Mucosa of stomach (tissue), 1 donor: ENCODE measurements around the gene LRSAM1.

Source experiments
- H3K27me3 ChIP-seq: one replicate; pipeline ENCODE4 v1.7.0; 2013; ENCODE audit warnings: mild to moderate bottlenecking, low read length; ENCODE audit not compliant: control insufficient read depth, insufficient read depth
- H3K36me3 ChIP-seq: one replicate; pipeline ENCODE4 v1.7.0; 2013; ENCODE audit warnings: low read length; ENCODE audit not compliant: control insufficient read depth, insufficient read depth
- H3K4me1 ChIP-seq: one replicate; pipeline ENCODE4 v1.7.0; 2013; ENCODE audit warnings: mild to moderate bottlenecking, low read length; ENCODE audit not compliant: control insufficient read depth, insufficient read depth
- H3K4me3 ChIP-seq: one replicate; pipeline ENCODE4 v1.7.0; 2013; ENCODE audit warnings: low read length
- H3K9ac ChIP-seq: one replicate; pipeline ENCODE4 v1.7.0; 2013; ENCODE audit warnings: mild to moderate bottlenecking, low read length, moderate library complexity
- H3K9me3 ChIP-seq: one replicate; pipeline ENCODE4 v1.7.0; 2013; ENCODE audit warnings: mild to moderate bottlenecking, low read length, moderate library complexity; ENCODE audit not compliant: control insufficient read depth
- donor health status: Pancreatic carcinoma.

Gene LRSAM1

GRCh38 chr9:127430415-127430814 lies 20.9 kb upstream of the LRSAM1 start:
- Histone ChIP-seq H3K36me3 (peaks cover 6% of the 10 kb centered on the region), H3K27me3 (no peaks in the 10 kb centered on the region), H3K4me1 (peaks cover 5% of the 10 kb centered on the region), H3K4me3 (no peak overlapping the region), H3K9ac (no peak overlapping the region), H3K9me3 (no peaks in the 10 kb centered on the region)

- peaks cover 18% of the 10 kb centered on the region for H3K36me3 ChIP-seq
- H3K9ac ChIP-seq: no peak overlapping the region
- H3K4me3 ChIP-seq: no peak overlapping the region
Measured at GRCh38 chr9:127437497-127438264, 13.6 kb upstream of the LRSAM1 start.

GRCh38 chr9:127438394-127438793 lies 12.9 kb upstream of the LRSAM1 start:
- H3K36me3 ChIP-seq: peaks cover 18% of the 10 kb centered on the region

More at GRCh38 chr9:127437497-127438264, 13.6 kb upstream of the LRSAM1 start:
- no peaks in the 10 kb centered on the region for H3K9me3 ChIP-seq
- H3K27me3 ChIP-seq: no peaks in the 10 kb centered on the region
- no peaks in the 10 kb centered on the region for H3K4me1 ChIP-seq

GRCh38 chr9:127444283-127444920 lies 6.9 kb upstream of the LRSAM1 start:
- Histone ChIP-seq H3K4me3 (no peak overlapping the region), H3K9ac (no peak overlapping the region), H3K9me3 (no peaks in the 10 kb centered on the region), H3K4me1 (peaks cover 5% of the 10 kb centered on the region), H3K36me3 (peaks cover 40% of the 10 kb centered on the region), H3K27me3 (no peaks in the 10 kb centered on the region)

More at GRCh38 chr9:127438394-127438793, 12.9 kb upstream of the LRSAM1 start:
- Histone ChIP-seq H3K27me3 (no peaks in the 10 kb centered on the region), H3K9ac (no peak overlapping the region), H3K9me3 (no peaks in the 10 kb centered on the region), H3K4me3 (no peak overlapping the region), H3K4me1 (no peaks in the 10 kb centered on the region)

- no peaks in the 10 kb centered on the region for H3K27me3 ChIP-seq
- H3K4me1 ChIP-seq: peaks cover 12% of the 10 kb centered on the region
- H3K36me3 ChIP-seq: peaks cover 40% of the 10 kb centered on the region
- no peaks in the 10 kb centered on the region for H3K9me3 ChIP-seq
- H3K4me3 ChIP-seq: no peak overlapping the region
- no peak overlapping the region for H3K9ac ChIP-seq
Measured at GRCh38 chr9:127444921-127445850, 6.1 kb upstream of the LRSAM1 start.

DNA sequence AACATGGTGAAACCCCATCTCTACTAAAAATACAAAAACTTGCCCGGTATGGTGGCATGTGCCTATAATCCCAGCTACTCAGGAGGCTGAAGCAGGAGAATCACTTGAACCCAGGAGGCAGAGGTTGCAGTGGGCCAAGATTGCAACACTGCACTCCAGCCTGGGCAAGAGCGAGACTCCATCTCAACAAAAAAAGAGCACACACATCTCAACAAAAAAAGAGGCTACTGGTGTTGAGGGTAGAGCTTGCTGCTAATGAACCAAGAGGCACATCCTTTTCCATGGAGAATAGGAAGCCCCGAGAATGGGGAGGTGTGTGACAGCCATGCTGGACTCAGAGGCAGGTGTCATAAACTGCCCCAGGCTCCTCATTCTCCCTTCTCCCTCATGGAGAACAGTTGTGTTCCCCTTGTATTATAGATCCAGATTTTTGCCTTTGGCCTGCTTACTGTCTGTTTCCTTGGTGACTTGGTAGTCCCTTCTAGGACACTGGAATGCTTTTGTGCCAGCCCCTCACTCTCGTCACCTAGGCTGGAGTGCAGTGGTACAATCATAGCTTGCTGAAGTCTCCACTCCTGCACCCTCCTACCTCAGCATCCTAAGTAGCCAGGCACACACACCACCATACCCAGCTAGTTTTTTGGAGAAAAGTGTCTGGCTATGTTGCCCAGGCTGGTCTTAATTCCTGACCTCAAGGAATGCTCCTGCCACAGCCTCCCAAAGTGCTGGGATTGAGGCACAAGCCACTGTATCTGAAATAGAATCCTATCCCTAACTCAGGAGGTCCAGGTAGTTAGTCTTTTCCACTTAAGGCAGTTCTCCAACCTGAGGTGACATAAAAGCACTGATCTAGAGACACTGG lies 5.2 kb upstream of the LRSAM1 start:
- Histone ChIP-seq H3K4me3 (no peak overlapping the region), H3K36me3 (peaks cover 40% of the 10 kb centered on the region), H3K9me3 (no peaks in the 10 kb centered on the region), H3K27me3 (no peaks in the 10 kb centered on the region), H3K4me1 (peaks cover 15% of the 10 kb centered on the region), H3K9ac (no peak overlapping the region)

DNA sequence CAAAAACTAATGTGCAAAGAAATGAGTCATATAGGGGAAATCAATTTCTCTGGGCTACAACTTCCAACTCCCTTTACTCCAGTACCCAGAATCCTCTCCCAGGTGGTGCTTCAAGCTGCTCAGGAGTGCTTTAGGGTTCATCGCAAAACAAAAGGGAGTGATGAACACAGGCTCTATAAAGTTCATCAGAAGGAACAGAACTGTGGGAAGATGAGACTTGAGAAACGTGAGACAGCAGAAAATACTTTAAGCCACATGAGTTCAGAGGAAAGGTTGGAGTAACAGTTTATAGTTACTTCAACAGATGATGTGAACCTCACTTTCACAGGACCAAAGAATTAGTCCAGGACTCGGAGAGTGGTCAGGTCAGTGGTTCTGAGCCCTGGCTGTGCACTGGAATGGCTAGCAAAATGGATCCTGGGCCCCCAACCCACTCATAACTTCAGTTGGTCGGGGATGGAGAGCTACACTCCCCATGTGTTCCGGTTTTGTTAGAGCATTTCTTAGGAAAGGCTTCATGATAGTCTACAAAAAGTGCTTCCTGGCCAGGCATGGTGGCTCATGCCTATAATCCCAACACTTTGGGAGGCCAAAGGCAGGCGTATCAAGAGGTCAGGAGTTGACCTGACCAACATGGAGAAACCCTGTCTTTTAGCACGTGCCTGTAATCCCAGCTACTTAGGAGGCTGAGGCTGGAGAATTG lies 4.4 kb upstream of the LRSAM1 start:
- H3K9me3 ChIP-seq: no peaks in the 10 kb centered on the region
- peaks cover 40% of the 10 kb centered on the region for H3K36me3 ChIP-seq
- H3K27me3 ChIP-seq: no peaks in the 10 kb centered on the region
- H3K9ac ChIP-seq: no peak overlapping the region
- peaks cover 16% of the 10 kb centered on the region for H3K4me1 ChIP-seq
- H3K4me3 ChIP-seq: no peak overlapping the region

GRCh38 chr9:127447416-127448111 lies 3.7 kb upstream of the LRSAM1 start:
- H3K9me3 ChIP-seq: no peaks in the 10 kb centered on the region
- no peaks in the 10 kb centered on the region for H3K27me3 ChIP-seq
- no peak overlapping the region for H3K4me3 ChIP-seq
- H3K4me1 ChIP-seq: peaks cover 22% of the 10 kb centered on the region
- peaks cover 40% of the 10 kb centered on the region for H3K36me3 ChIP-seq
- H3K9ac ChIP-seq: no peak overlapping the region

DNA sequence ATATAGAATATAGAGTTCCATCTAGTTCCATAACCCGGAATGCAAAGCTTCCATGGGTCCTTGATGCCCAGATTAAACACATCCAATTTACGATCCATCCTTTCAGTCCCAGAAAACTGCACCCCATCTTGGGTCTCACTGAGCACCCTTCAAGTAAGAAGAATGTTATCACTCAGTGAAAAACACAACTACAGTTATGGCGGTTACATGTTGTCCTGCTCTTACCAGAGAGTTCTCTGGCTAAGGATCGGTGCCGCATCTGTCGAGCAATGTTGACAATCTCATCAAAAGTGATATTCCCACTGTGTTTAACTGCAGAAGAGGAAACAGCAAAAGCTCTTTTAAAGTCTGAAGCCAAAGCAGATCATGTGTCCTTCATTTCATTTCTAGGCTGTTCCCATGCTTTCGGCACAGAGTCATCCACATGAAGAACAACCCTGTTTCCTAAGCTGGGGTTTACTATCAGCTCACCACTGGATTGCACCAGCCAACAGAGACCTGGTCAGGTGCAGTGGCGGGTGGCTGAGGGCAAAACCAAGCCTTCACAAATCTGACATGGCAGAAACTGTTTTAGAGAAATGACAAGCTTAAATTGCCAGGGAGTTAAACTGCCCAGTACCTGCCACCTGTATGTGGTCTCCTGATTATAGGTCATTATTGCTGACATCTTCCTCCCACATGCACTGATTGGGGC lies 3.1 kb upstream of the LRSAM1 start:
- Histone ChIP-seq H3K9ac (no peak overlapping the region), H3K4me3 (no peak overlapping the region), H3K36me3 (peaks cover 40% of the 10 kb centered on the region), H3K27me3 (no peaks in the 10 kb centered on the region), H3K4me1 (peaks cover 27% of the 10 kb centered on the region), H3K9me3 (no peaks in the 10 kb centered on the region)

- Histone ChIP-seq H3K4me3 (peak overlapping the region; percentile 95), H3K4me1 (peaks cover 29% of the 10 kb centered on the region), H3K9me3 (no peaks in the 10 kb centered on the region), H3K27me3 (no peaks in the 10 kb centered on the region), H3K9ac (peak overlapping the region; percentile 96), H3K36me3 (peaks cover 34% of the 10 kb centered on the region)
Measured at GRCh38 chr9:127449332-127449966, 1.9 kb upstream of the LRSAM1 start.
